OCI-LY1 (cell line): ENCODE measurements around the gene BACH1.

Experiments
- CTCF ChIP-seq: fragments of 200-600 bp; sonication (generic), shearing (Covaris generic); IDR thresholded peaks from 2 replicates; pipeline ENCODE4 v1.5.1; 2017; ENCODE audit warnings: mild to moderate bottlenecking, antibody characterized with exemption, low read length, moderate library complexity, mixed read lengths
- EZH2 ChIP-seq: fragments of 200-600 bp; sonication (generic), shearing (Covaris generic); IDR thresholded peaks from 2 replicates; pipeline ENCODE4 v1.8.0; 2017; ENCODE audit warnings: borderline replicate concordance, mixed run types, mild to moderate bottlenecking, antibody characterized with exemption, low read length, moderate library complexity, mixed read lengths

GRCh38 chr21:29333406-29333805 lies 34.7 kb downstream of the BACH1 start:
- no peak for TF ChIP-seq EZH2
- no peak for TF ChIP-seq CTCF
